Type B pancreatic cell (in vitro differentiated cells): ENCODE measurements around the gene ARHGEF1. TPM values are rescaled to one million over a fixed set of nuclear protein-coding genes. Genes with fewer than 3 reads are reported as not detected.

ENCODE experiments used
- DNase-seq: peaks from one replicate; pipeline ENCODE4 v3.0.0; 2021; ENCODE audit warnings: mixed read lengths; ENCODE audit not compliant: unreplicated experiment; ENCODE audit errors: extremely low spot score
- H3K27ac Mint-ChIP-seq: 2 replicates; pipeline ENCODE4 v1.8.0; 2021; ENCODE audit warnings: mild to moderate bottlenecking, mixed read lengths
- H3K27me3 Mint-ChIP-seq: 2 replicates; pipeline ENCODE4 v1.8.0; 2021; ENCODE audit warnings: mixed read lengths
- H3K36me3 Mint-ChIP-seq: 2 replicates; pipeline ENCODE4 v1.8.0; 2021; ENCODE audit warnings: mixed read lengths
- H3K4me1 Mint-ChIP-seq: one replicate; pipeline ENCODE4 v1.8.0; 2021; ENCODE audit warnings: mixed read lengths; ENCODE audit not compliant: unreplicated experiment
- H3K4me3 Mint-ChIP-seq: 2 replicates; pipeline ENCODE4 v1.8.0; 2021; ENCODE audit warnings: mild to moderate bottlenecking, mixed read lengths
- H3K9me3 Mint-ChIP-seq: 2 replicates; pipeline ENCODE4 v1.8.0; 2021; ENCODE audit warnings: mixed read lengths
- total RNA-seq: library from RNA; stranded (reverse); gene quantifications from 2 replicates; pipeline ENCODE4 v1.2.1, GENCODE V29; 2021; ENCODE audit warnings: low replicate concordance
- TF ChIP-seq, protein P1 (sequence below): fragments of 200-600 bp; sonication (generic); conservative IDR thresholded peaks from 2 replicates; pipeline ENCODE4 v1.5.0; 2021; ENCODE audit warnings: antibody characterized with exemption, mild to moderate bottlenecking

Gene ARHGEF1
- total RNA-seq, 1 donor from 2014 or later: 58.9 TPM

- DNase-seq: no peak
- H3K9me3 Mint-ChIP-seq: no peaks in the 10 kb centered on the region
- H3K36me3 Mint-ChIP-seq: peaks cover 9% of the 10 kb centered on the region
- no peaks in the 10 kb centered on the region for H3K27me3 Mint-ChIP-seq
- TF ChIP-seq, protein P1, sequence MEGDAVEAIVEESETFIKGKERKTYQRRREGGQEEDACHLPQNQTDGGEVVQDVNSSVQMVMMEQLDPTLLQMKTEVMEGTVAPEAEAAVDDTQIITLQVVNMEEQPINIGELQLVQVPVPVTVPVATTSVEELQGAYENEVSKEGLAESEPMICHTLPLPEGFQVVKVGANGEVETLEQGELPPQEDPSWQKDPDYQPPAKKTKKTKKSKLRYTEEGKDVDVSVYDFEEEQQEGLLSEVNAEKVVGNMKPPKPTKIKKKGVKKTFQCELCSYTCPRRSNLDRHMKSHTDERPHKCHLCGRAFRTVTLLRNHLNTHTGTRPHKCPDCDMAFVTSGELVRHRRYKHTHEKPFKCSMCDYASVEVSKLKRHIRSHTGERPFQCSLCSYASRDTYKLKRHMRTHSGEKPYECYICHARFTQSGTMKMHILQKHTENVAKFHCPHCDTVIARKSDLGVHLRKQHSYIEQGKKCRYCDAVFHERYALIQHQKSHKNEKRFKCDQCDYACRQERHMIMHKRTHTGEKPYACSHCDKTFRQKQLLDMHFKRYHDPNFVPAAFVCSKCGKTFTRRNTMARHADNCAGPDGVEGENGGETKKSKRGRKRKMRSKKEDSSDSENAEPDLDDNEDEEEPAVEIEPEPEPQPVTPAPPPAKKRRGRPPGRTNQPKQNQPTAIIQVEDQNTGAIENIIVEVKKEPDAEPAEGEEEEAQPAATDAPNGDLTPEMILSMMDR: no peak
- H3K27ac Mint-ChIP-seq: no peak overlapping the region
- no peaks in the 10 kb centered on the region for H3K4me1 Mint-ChIP-seq
- H3K4me3 Mint-ChIP-seq: no peak overlapping the region
These were observed 18.9 kb downstream of the ARHGEF1 start for GRCh38 chr19:41901707-41902360.

DNA sequence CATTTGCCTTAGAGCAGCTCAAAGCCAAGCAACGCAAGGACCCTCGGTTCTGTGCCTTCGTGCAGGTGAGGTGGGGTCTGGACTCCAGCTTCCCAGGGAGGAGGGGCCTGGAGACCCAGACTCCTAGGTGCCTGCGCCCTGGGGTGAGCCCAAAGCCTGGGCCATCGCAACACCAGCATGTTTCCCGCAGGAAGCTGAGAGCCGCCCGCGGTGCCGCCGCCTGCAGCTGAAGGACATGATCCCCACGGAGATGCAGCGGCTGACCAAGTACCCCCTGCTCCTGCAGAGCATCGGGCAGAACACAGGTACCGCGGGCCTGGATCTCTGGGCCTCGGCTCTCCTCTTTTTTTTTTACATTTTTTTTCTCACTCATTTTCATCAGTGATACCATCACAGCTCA, 19.6 kb downstream of the ARHGEF1 start:
- H3K9me3 Mint-ChIP-seq: no peaks in the 10 kb centered on the region
- no peak overlapping the region for H3K27ac Mint-ChIP-seq
- TF ChIP-seq, protein P1: no peak
- no peak for DNase-seq
- H3K36me3 Mint-ChIP-seq: peaks cover 9% of the 10 kb centered on the region
- H3K27me3 Mint-ChIP-seq: no peaks in the 10 kb centered on the region
- no peaks in the 10 kb centered on the region for H3K4me1 Mint-ChIP-seq
- no peak overlapping the region for H3K4me3 Mint-ChIP-seq

- Mint-ChIP-seq H3K27me3 (no peaks in the 10 kb centered on the region), H3K9me3 (no peaks in the 10 kb centered on the region), H3K27ac (no peak overlapping the region), H3K4me3 (no peak overlapping the region), H3K36me3 (peaks cover 9% of the 10 kb centered on the region), H3K4me1 (no peaks in the 10 kb centered on the region)
- DNase-seq: no peak
- TF ChIP-seq, protein P1: no peak
These were observed 20.4 kb downstream of the ARHGEF1 start for GRCh38 chr19:41903193-41903953.

DNA sequence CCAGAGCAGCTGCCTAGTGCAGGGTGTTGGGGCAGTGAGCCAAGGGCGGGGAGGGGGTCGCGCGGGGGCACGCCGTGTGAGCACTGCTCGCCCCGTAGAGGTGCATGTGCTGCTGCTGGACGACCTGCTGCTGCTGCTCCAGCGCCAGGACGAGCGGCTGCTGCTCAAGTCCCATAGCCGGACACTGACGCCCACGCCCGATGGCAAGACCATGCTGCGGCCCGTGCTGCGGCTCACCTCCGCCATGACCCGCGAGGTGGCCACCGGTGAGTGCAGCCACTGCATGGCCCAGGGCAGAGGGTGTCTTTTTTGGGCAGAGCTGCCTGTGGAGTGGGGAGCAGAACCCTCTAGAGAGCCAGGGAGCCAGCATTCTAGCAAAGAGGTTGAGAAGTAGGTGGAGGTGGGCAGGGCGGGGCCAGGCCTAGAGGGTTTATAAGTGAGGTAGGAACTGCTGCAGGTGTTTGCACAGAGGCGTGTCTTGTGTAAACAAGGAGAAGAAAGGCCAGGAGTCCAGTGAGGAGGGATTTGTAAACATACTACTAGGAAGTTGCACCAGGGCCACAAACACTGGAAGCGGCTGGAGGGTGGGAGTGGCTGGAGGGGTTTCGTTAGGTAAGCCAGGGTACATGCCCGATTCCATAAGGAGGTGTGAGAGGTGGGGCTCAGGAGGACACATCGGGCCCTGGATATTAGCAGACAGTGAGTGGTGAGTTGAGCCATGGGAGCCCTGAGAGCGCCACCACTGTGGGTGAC, 21.3 kb downstream of the ARHGEF1 start:
- Mint-ChIP-seq H3K4me3 (peak overlapping the region; percentile 73), H3K4me1 (no peaks in the 10 kb centered on the region), H3K36me3 (peaks cover 9% of the 10 kb centered on the region), H3K27ac (peak overlapping the region; percentile 88), H3K27me3 (peaks cover 3% of the 10 kb centered on the region), H3K9me3 (no peaks in the 10 kb centered on the region)
- TF ChIP-seq, protein P1: no peak
- no peak for DNase-seq

GRCh38 chr19:41905273-41906002, 22.5 kb downstream of the ARHGEF1 start:
- no peaks in the 10 kb centered on the region for H3K4me1 Mint-ChIP-seq
- TF ChIP-seq, protein P1: no peak
- H3K9me3 Mint-ChIP-seq: no peaks in the 10 kb centered on the region
- H3K27ac Mint-ChIP-seq: peak overlapping the region; percentile 88
- H3K27me3 Mint-ChIP-seq: peaks cover 9% of the 10 kb centered on the region
- no peak overlapping the region for H3K4me3 Mint-ChIP-seq
- DNase-seq: no peak
- H3K36me3 Mint-ChIP-seq: peaks cover 9% of the 10 kb centered on the region
